AG08396 (cell line): ENCODE measurements around the gene TMEM201.

ENCODE experiments used
- DNase-seq: peaks from one replicate; pipeline ENCODE4 v3.0.0; 2012; ENCODE audit warnings: low spot score, mixed read lengths

Gene TMEM201

GRCh38 chr1:9654051-9654833 lies 65.5 kb downstream of the TMEM201 start:
- no peak for DNase-seq

GRCh38 chr1:9654834-9655723 lies 66.4 kb downstream of the TMEM201 start:
- DNase-seq, result no peak

- DNase-seq, result no peak
Measured at GRCh38 chr1:9655836-9656235, 67.1 kb downstream of the TMEM201 start.

GRCh38 chr1:9657521-9658032 lies 68.9 kb downstream of the TMEM201 start:
- DNase-seq, result no peak

GRCh38 chr1:9658199-9658598 lies 69.5 kb downstream of the TMEM201 start:
- DNase-seq, result no peak

GRCh38 chr1:9659328-9659727 lies 70.6 kb downstream of the TMEM201 start:
- DNase-seq, result peak; percentile 47

GRCh38 chr1:9663257-9663656 lies 74.5 kb downstream of the TMEM201 start:
- no peak for DNase-seq
